Type B pancreatic cell (in vitro differentiated cells): ENCODE data around the gene FHL5. TPM values are rescaled to one million over a fixed set of nuclear protein-coding genes. Genes with fewer than 3 reads are reported as not detected.

ENCODE experiments used
- DNase-seq: peaks from one replicate; pipeline ENCODE4 v3.0.0; 2021; ENCODE audit warnings: mixed read lengths; ENCODE audit not compliant: unreplicated experiment; ENCODE audit errors: extremely low spot score
- H3K27ac Mint-ChIP-seq: 2 replicates; pipeline ENCODE4 v1.8.0; 2021; ENCODE audit warnings: mild to moderate bottlenecking, mixed read lengths
- H3K27me3 Mint-ChIP-seq: 2 replicates; pipeline ENCODE4 v1.8.0; 2021; ENCODE audit warnings: mixed read lengths
- H3K36me3 Mint-ChIP-seq: 2 replicates; pipeline ENCODE4 v1.8.0; 2021; ENCODE audit warnings: mixed read lengths
- H3K4me1 Mint-ChIP-seq: one replicate; pipeline ENCODE4 v1.8.0; 2021; ENCODE audit warnings: mixed read lengths; ENCODE audit not compliant: unreplicated experiment
- H3K4me3 Mint-ChIP-seq: 2 replicates; pipeline ENCODE4 v1.8.0; 2021; ENCODE audit warnings: mild to moderate bottlenecking, mixed read lengths
- H3K9me3 Mint-ChIP-seq: 2 replicates; pipeline ENCODE4 v1.8.0; 2021; ENCODE audit warnings: mixed read lengths
- total RNA-seq: library from RNA; stranded (reverse); gene quantifications from 2 replicates; pipeline ENCODE4 v1.2.1, GENCODE V29; 2021; ENCODE audit warnings: low replicate concordance
- TF ChIP-seq, protein P1 (sequence below): fragments of 200-600 bp; sonication (generic); conservative IDR thresholded peaks from 2 replicates; pipeline ENCODE4 v1.5.0; 2021; ENCODE audit warnings: antibody characterized with exemption, mild to moderate bottlenecking

FHL5 gene
- total RNA-seq, 1 donor from 2014 or later: 0.41 TPM

DNA sequence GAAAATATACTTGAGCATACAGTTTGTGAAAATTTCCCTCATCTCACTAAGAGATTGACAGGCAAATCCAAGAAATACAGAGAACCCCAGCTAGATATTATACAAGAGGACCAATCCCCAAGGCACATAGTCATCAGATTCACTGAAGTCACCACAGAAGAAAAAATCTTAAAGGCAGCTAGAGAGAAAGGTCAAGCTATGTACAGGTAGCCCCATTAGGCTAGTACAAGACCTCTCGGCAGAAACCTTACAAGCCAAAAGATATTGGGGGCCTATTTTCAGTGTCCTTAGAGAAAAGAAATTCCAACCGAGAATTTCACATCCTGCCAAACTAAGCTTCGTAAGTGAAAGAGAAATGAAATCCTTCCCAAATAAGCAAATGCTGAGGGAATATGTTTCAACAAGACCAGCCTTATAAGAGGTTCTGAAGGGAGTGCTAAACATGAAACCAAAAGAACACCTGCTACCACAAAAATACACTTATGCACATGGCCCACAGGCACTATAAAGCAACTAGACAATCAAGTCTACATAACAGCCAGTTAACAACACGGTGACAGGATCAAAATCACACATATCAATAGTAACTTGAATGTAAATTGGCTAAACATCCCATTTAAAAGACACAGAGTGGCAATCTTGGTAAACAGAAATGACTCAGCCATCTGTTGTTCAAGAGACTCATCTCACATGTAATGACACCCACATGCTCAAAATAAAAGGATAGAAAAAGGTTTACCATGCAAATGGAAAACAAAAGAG, 96.3 kb downstream of the FHL5 start:
- H3K4me3 Mint-ChIP-seq: no peak overlapping the region
- DNase-seq: no peak
- no peaks in the 10 kb centered on the region for H3K36me3 Mint-ChIP-seq
- H3K9me3 Mint-ChIP-seq: no peaks in the 10 kb centered on the region
- TF ChIP-seq, protein P1, sequence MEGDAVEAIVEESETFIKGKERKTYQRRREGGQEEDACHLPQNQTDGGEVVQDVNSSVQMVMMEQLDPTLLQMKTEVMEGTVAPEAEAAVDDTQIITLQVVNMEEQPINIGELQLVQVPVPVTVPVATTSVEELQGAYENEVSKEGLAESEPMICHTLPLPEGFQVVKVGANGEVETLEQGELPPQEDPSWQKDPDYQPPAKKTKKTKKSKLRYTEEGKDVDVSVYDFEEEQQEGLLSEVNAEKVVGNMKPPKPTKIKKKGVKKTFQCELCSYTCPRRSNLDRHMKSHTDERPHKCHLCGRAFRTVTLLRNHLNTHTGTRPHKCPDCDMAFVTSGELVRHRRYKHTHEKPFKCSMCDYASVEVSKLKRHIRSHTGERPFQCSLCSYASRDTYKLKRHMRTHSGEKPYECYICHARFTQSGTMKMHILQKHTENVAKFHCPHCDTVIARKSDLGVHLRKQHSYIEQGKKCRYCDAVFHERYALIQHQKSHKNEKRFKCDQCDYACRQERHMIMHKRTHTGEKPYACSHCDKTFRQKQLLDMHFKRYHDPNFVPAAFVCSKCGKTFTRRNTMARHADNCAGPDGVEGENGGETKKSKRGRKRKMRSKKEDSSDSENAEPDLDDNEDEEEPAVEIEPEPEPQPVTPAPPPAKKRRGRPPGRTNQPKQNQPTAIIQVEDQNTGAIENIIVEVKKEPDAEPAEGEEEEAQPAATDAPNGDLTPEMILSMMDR: no peak
- H3K27ac Mint-ChIP-seq: no peak overlapping the region
- H3K4me1 Mint-ChIP-seq: no peaks in the 10 kb centered on the region
- no peaks in the 10 kb centered on the region for H3K27me3 Mint-ChIP-seq

Other genes starting within 250 kb of the FHL5 start
- 21.9 and 25.1 TPM in 2 replicates for gene UFL1, start 41.3 kb upstream of the FHL5 start, total RNA-seq